Fibroblast of the aortic adventitia (primary cell): Measurements from ENCODE around the gene PROM1. TPM values are rescaled to one million over a fixed set of nuclear protein-coding genes. Genes with fewer than 3 reads are reported as not detected.

Experiments
- DNase-seq: peaks from one replicate; pipeline ENCODE4 v3.0.0-alpha.2; 2010; ENCODE audit warnings: low read depth
- H3K4me3 ChIP-seq: 2 replicates; pipeline ENCODE4 v1.5.1; 2011; ENCODE audit warnings: low read depth, mild to moderate bottlenecking, control low read depth, low read length, moderate library complexity
- total RNA-seq: library from RNA; depleted of rRNA; stranded (reverse); fragments of >200 nt; gene quantifications from 2 replicates; pipeline ENCODE4 v1.2.3, GENCODE V29; 2012; ENCODE audit warnings: low replicate concordance
- TF ChIP-seq, protein P1 (sequence below): IDR thresholded peaks from 2 replicates; pipeline ENCODE4 v1.5.1; 2011; ENCODE audit warnings: mild to moderate bottlenecking, low read length, control low read depth, inconsistent platforms; ENCODE audit not compliant: insufficient read depth

Gene PROM1
- total RNA-seq, 1 donor = under 0.01 TPM

DNA sequence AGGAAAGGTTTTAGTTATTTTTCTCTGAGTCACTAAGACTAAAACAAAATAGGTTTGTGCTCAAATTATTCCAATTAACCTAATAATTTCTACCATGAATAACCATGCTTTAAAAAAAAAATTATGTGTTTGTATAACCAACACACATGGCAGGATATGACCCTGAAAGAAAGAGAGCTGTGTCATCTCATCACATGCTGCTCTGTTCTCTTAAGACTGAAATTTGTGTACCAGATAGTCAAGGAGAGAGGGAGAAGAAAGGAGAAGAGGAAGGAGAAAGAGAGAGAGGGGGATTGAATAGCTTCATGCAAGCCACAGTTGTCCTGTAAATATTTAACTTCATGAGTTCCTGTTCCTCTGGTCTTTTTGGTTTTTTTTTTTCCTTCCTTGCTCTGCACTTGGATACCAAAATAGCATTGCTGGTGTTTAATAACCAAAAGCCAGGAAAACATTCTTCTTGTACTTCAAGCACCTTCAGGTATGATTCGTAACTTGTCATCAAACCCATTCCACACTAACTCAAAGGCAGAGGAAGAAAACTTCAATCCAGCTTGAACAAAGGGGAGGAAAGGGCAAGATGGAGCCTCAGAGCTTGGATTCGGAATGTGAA is 6.4 kb upstream of the PROM1 start:
- TF ChIP-seq, protein P1, sequence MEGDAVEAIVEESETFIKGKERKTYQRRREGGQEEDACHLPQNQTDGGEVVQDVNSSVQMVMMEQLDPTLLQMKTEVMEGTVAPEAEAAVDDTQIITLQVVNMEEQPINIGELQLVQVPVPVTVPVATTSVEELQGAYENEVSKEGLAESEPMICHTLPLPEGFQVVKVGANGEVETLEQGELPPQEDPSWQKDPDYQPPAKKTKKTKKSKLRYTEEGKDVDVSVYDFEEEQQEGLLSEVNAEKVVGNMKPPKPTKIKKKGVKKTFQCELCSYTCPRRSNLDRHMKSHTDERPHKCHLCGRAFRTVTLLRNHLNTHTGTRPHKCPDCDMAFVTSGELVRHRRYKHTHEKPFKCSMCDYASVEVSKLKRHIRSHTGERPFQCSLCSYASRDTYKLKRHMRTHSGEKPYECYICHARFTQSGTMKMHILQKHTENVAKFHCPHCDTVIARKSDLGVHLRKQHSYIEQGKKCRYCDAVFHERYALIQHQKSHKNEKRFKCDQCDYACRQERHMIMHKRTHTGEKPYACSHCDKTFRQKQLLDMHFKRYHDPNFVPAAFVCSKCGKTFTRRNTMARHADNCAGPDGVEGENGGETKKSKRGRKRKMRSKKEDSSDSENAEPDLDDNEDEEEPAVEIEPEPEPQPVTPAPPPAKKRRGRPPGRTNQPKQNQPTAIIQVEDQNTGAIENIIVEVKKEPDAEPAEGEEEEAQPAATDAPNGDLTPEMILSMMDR = no peak
- DNase-seq = no peak
- H3K4me3 ChIP-seq = no peak overlapping the region

DNA sequence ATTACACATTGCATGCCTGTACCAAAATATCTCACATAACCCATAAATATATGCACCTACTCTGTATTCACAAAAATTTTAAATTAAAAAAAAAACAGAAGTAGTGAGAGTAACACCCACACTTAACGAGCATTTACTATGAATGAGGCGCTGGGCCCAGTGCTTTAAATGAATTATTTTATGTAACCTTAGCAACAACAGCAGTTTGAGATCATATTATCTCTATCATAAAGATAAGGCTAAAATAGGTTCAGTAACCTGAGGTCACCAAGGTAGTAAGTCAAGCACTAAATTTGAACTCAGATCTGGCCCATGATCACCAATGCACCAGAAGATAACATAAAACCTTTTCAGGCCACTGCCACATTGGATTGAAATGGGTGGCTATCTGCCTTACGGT is 5.3 kb upstream of the PROM1 start:
- TF ChIP-seq, protein P1 = no peak
- H3K4me3 ChIP-seq = no peak overlapping the region

DNA sequence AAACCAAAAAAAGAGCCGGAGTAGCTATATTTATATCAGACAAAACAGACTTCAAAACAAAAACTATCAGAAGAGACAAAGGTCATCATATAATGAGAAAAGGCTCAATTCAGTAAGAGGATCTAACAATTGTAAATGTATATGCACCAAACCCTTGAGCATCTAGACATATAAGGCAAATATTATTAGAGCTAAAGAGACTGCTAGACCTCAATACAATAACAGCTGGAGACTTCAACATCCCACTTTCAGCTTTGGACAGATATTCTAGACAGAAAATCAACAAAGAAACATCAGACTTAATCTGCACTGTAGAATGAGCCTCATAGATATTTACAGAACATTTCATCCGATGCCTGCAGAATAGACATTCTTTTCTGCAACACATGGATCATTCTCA is 4.8 kb upstream of the PROM1 start:
- no peak overlapping the region for H3K4me3 ChIP-seq
- TF ChIP-seq, protein P1 = no peak
- DNase-seq = no peak

More for the DNA sequence above, 5.3 kb upstream of the PROM1 start:
- no peak for DNase-seq

- no peak for DNase-seq
- TF ChIP-seq, protein P1 = no peak
- no peak overlapping the region for H3K4me3 ChIP-seq
These were observed 2.0 kb upstream of the PROM1 start for GRCh38 chr4:16085822-16086221.

- TF ChIP-seq, protein P1 = no peak
- peak overlapping the region; percentile 28 for H3K4me3 ChIP-seq
- DNase-seq = no peak
These were observed 1.2 kb downstream of the PROM1 start for GRCh38 chr4:16082426-16083240.

DNA sequence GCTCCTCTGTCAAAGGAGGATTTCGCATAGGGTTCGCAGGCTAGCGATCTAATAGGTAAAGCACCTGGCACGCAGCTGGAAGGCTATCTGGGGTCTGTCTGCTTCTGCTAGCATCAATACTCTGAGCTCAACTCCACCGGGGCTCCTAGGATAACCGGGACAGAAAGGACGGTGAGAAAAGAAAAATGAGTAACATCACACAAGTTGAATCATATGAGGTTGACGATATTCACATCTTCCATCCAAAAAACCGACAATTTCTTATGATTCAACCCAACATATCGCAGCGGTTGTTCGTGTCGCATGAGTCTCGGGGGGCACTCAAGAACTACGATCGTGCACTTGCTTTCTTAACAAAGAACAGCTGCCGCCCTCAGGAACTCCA is 1.8 kb downstream of the PROM1 start:
- no peak for DNase-seq
- no peak overlapping the region for H3K4me3 ChIP-seq
- TF ChIP-seq, protein P1 = no peak
